Amygdala (tissue), 56 donors: ENCODE data around the gene RBM43.
A peak's percentile ranks its signal among the peaks of the same experiment; 100 is the strongest.
"Not testable (repeated sequence)": the region's sequence is repeated elsewhere in the genome, so short reads cannot be mapped to it uniquely, and the experiment has no call there.

Experiments
- DNase-seq, 56 donors: peaks; one replicate each; lab custom pipeline; 2025; lab: John Stamatoyannopoulos, UW

Gene RBM43

GRCh38 chr2:151261231-151261976 lies at the start of gene RBM43:
Gene RBM43, minus strand, starts transcription at chr2:151261863. Its CDS starts 136 bp downstream, at chr2:151261727.
- DNase-seq = peak; percentile 8 to 85 (median 60)

GRCh38 chr2:151310313-151310712 lies 48.6 kb upstream of the RBM43 start:
- not testable (repeated sequence) for DNase-seq

GRCh38 chr2:151306621-151307020 lies 45.0 kb upstream of the RBM43 start:
- DNase-seq = no peak

GRCh38 chr2:151305129-151305691 lies 43.5 kb upstream of the RBM43 start:
- DNase-seq = no peak

GRCh38 chr2:151302879-151303278 lies 41.2 kb upstream of the RBM43 start:
- DNase-seq = peak in 7 of 56 donors; percentile 1 to 24 (median 6)

- no peak for DNase-seq
Observed at GRCh38 chr2:151302404-151302803, 40.7 kb upstream of the RBM43 start.

- DNase-seq = no peak
Observed at GRCh38 chr2:151299920-151300539, 38.4 kb upstream of the RBM43 start.

- no peak for DNase-seq
Observed at GRCh38 chr2:151297882-151298281, 36.2 kb upstream of the RBM43 start.

GRCh38 chr2:151295926-151296325 lies 34.3 kb upstream of the RBM43 start:
- not testable (repeated sequence) for DNase-seq

- no peak for DNase-seq
Observed at GRCh38 chr2:151292546-151292945, 30.9 kb upstream of the RBM43 start.

- no peak for DNase-seq
Observed at GRCh38 chr2:151292141-151292540, 30.5 kb upstream of the RBM43 start.

GRCh38 chr2:151291224-151291623 lies 29.6 kb upstream of the RBM43 start:
- no peak for DNase-seq

- DNase-seq = peak in 2 of 56 donors; percentile 0 to 5
Observed at GRCh38 chr2:151289972-151290866, 28.6 kb upstream of the RBM43 start.

- no peak for DNase-seq
Observed at GRCh38 chr2:151287513-151288250, 26.0 kb upstream of the RBM43 start.

GRCh38 chr2:151282401-151282800 lies 20.7 kb upstream of the RBM43 start:
- no peak for DNase-seq

- no peak for DNase-seq
Observed at GRCh38 chr2:151280271-151280670, 18.6 kb upstream of the RBM43 start.

- DNase-seq = no peak
Observed at GRCh38 chr2:151278487-151278886, 16.8 kb upstream of the RBM43 start.

GRCh38 chr2:151277067-151277466 lies 15.4 kb upstream of the RBM43 start:
- no peak for DNase-seq

GRCh38 chr2:151275291-151275690 lies 13.6 kb upstream of the RBM43 start:
- no peak for DNase-seq

- DNase-seq = no peak
Observed at GRCh38 chr2:151271824-151272223, 10.2 kb upstream of the RBM43 start.
